Astrocyte (in vitro differentiated cells and primary cell): Measurements from ENCODE around the gene PLA2G4A. TPM values are rescaled to one million over a fixed set of nuclear protein-coding genes. Genes with fewer than 3 reads are reported as not detected.

Experiments
- DNase-seq: peaks from one replicate; pipeline ENCODE4 v3.0.0-alpha.2; 2010; ENCODE audit warnings: low read depth
- FAIRE-seq: peaks from 2 replicates; lab custom pipeline; 2011; peaks lifted over from hg19 to GRCh38; lab: Jason Lieb, UNC
- H2AFZ ChIP-seq: 2 replicates; pipeline ENCODE4 v1.6.0; 2012; ENCODE audit warnings: low read depth, low read length, inconsistent platforms
- H3K27ac ChIP-seq: 2 replicates; pipeline ENCODE4 v1.5.1; 2011; ENCODE audit warnings: low read depth, low read length, inconsistent platforms
- H3K27me3 ChIP-seq: 2 replicates; pipeline ENCODE4 v1.6.0; 2011; ENCODE audit warnings: low read length, inconsistent platforms; ENCODE audit not compliant: insufficient read depth
- H3K36me3 ChIP-seq: 2 replicates; pipeline ENCODE4 v1.5.1; 2011; ENCODE audit warnings: low read length, inconsistent platforms; ENCODE audit not compliant: insufficient read depth
- H3K4me1 ChIP-seq: 2 replicates; pipeline ENCODE4 v1.5.1; 2011; ENCODE audit warnings: low read length, inconsistent platforms; ENCODE audit not compliant: insufficient read depth
- H3K4me2 ChIP-seq: 2 replicates; pipeline ENCODE4 v1.6.0; 2012; ENCODE audit warnings: low read length, inconsistent platforms
- H3K4me3 ChIP-seq: 2 replicates; pipeline ENCODE4 v1.5.1; 2011; ENCODE audit warnings: low read depth, mild to moderate bottlenecking, low read length, inconsistent platforms; ENCODE audit not compliant: insufficient read depth
- H3K79me2 ChIP-seq: 2 replicates; pipeline ENCODE4 v1.6.0; 2012; ENCODE audit warnings: mild to moderate bottlenecking, low read length, inconsistent platforms; ENCODE audit not compliant: insufficient read depth
- H3K9ac ChIP-seq: 2 replicates; pipeline ENCODE4 v1.6.0; 2012; ENCODE audit warnings: mild to moderate bottlenecking, low read length, inconsistent platforms
- H3K9me3 ChIP-seq: 2 replicates; pipeline ENCODE4 v1.5.1; 2012; ENCODE audit warnings: low read depth, mild to moderate bottlenecking, low read length, inconsistent platforms; ENCODE audit not compliant: insufficient read depth
- H4K20me1 ChIP-seq: 2 replicates; pipeline ENCODE4 v1.6.0; 2012; ENCODE audit warnings: low read length, inconsistent platforms; ENCODE audit not compliant: insufficient read depth
- H3K27ac Mint-ChIP-seq: one replicate; pipeline ENCODE4 v1.8.0; 2021; ENCODE audit warnings: mild to moderate bottlenecking, mixed read lengths; ENCODE audit not compliant: unreplicated experiment
- H3K27me3 Mint-ChIP-seq: one replicate; pipeline ENCODE4 v1.8.0; 2021; ENCODE audit warnings: low read depth, mixed read lengths; ENCODE audit not compliant: unreplicated experiment
- H3K36me3 Mint-ChIP-seq: one replicate; pipeline ENCODE4 v1.8.0; 2021; ENCODE audit warnings: low read depth, mixed read lengths; ENCODE audit not compliant: unreplicated experiment
- H3K4me1 Mint-ChIP-seq: one replicate; pipeline ENCODE4 v1.8.0; 2021; ENCODE audit warnings: low read depth, mixed read lengths; ENCODE audit not compliant: unreplicated experiment
- H3K4me3 Mint-ChIP-seq: one replicate; pipeline ENCODE4 v1.8.0; 2021; ENCODE audit warnings: mild to moderate bottlenecking, moderate library complexity, mixed read lengths; ENCODE audit not compliant: unreplicated experiment
- H3K9me3 Mint-ChIP-seq: one replicate; pipeline ENCODE4 v1.8.0; 2021; ENCODE audit warnings: mild to moderate bottlenecking, mixed read lengths; ENCODE audit not compliant: unreplicated experiment
- EZH2 ChIP-seq: IDR thresholded peaks from 2 replicates; pipeline ENCODE4 v1.6.1; 2012; ENCODE audit warnings: mild to moderate bottlenecking, low read length, inconsistent platforms; ENCODE audit not compliant: insufficient read depth
- total RNA-seq: library from RNA; stranded (reverse); gene quantifications from 2 replicates; pipeline ENCODE4 v1.2.1, GENCODE V29; 2021
- TF ChIP-seq, protein P1 (sequence below): IDR thresholded peaks from 2 replicates; pipeline ENCODE4 v1.5.1; 2011; ENCODE audit warnings: low read depth, mild to moderate bottlenecking, inconsistent platforms, low read length, moderate library complexity; ENCODE audit not compliant: insufficient read depth

The PLA2G4A gene
- total RNA-seq, 1 donor from 2014 or later = 1.4 TPM

DNA sequence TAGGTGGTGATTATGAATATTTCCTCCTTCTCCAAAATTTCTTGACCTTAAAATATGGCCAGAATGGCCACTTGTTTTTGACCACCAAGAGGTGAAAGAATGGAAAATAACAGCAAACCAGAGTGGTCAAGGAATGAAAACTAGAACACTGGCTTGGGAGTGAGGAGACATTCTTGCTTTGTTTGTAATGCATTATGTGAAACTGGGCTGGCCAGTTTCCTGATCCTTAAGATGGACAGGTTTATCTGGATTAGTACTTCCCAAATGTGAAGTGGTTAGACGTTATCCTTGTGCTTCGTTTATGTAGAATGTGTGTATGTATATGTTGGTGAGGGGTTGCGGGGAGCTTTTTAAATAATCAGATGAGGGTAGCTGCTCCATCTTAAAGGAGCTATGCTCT, 12.8 kb downstream of the PLA2G4A start:
- Histone ChIP-seq H3K27me3 (no peaks in the 10 kb centered on the region), H3K4me1 (no peaks in the 10 kb centered on the region), H3K4me2 (no peak overlapping the region), H3K27ac (no peak overlapping the region), H3K4me3 (no peak overlapping the region), H3K9me3 (no peaks in the 10 kb centered on the region), H3K9ac (no peak overlapping the region), H2AFZ (no peak overlapping the region), H3K36me3 (no peaks in the 10 kb centered on the region), H3K79me2 (no peaks in the 10 kb centered on the region), H4K20me1 (no peaks in the 10 kb centered on the region)
- no peaks in the 10 kb centered on the region for H3K36me3 Mint-ChIP-seq
- H3K4me1 Mint-ChIP-seq = peaks cover 13% of the 10 kb centered on the region
- no peak overlapping the region for H3K4me3 Mint-ChIP-seq
- TF ChIP-seq EZH2 = no peak
- TF ChIP-seq, protein P1, sequence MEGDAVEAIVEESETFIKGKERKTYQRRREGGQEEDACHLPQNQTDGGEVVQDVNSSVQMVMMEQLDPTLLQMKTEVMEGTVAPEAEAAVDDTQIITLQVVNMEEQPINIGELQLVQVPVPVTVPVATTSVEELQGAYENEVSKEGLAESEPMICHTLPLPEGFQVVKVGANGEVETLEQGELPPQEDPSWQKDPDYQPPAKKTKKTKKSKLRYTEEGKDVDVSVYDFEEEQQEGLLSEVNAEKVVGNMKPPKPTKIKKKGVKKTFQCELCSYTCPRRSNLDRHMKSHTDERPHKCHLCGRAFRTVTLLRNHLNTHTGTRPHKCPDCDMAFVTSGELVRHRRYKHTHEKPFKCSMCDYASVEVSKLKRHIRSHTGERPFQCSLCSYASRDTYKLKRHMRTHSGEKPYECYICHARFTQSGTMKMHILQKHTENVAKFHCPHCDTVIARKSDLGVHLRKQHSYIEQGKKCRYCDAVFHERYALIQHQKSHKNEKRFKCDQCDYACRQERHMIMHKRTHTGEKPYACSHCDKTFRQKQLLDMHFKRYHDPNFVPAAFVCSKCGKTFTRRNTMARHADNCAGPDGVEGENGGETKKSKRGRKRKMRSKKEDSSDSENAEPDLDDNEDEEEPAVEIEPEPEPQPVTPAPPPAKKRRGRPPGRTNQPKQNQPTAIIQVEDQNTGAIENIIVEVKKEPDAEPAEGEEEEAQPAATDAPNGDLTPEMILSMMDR = no peak
- DNase-seq (peak; percentile 20), FAIRE-seq (no peak)
- H3K9me3 Mint-ChIP-seq = no peaks in the 10 kb centered on the region
- H3K27me3 Mint-ChIP-seq = no peaks in the 10 kb centered on the region
- H3K27ac Mint-ChIP-seq = no peak overlapping the region

DNA sequence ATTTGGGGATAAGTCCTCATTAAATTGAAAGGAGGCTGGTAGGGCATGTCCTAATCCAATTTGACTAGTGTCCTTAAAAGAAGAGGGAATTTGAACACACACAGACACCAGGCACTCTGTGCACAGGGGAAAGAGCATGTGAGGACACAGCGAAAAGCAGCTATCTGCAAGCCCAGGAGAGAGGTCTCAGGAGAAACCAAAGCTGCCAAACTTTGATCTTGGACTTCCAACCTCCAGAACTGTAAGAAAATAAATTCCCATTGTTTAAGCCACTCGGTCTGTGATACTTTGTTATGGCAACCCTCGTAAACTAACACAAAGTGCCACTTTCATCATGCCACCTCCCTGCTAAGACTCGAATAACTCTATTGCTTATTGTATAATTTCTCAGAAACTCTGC, 13.8 kb downstream of the PLA2G4A start:
- no peak for FAIRE-seq

GRCh38 chr1:186843226-186843625, 14.5 kb downstream of the PLA2G4A start:
- peaks cover 8% of the 10 kb centered on the region for H3K4me1 Mint-ChIP-seq
- no peak overlapping the region for H2AFZ ChIP-seq
- no peak for TF ChIP-seq EZH2
- TF ChIP-seq, protein P1 = no peak
- H3K4me1 ChIP-seq = no peaks in the 10 kb centered on the region
- H3K9me3 ChIP-seq = no peaks in the 10 kb centered on the region
- no peak for FAIRE-seq
- DNase-seq = no peak
- H3K4me3 ChIP-seq = no peak overlapping the region
- no peak overlapping the region for H3K4me3 Mint-ChIP-seq
- no peaks in the 10 kb centered on the region for H3K9me3 Mint-ChIP-seq
- no peaks in the 10 kb centered on the region for H3K27me3 Mint-ChIP-seq
- H3K27ac ChIP-seq = no peak overlapping the region
- H4K20me1 ChIP-seq = no peaks in the 10 kb centered on the region
- no peaks in the 10 kb centered on the region for H3K36me3 ChIP-seq
- H3K79me2 ChIP-seq = no peaks in the 10 kb centered on the region
- H3K27ac Mint-ChIP-seq = no peak overlapping the region
- H3K9ac ChIP-seq = no peak overlapping the region
- H3K4me2 ChIP-seq = no peak overlapping the region
- H3K27me3 ChIP-seq = no peaks in the 10 kb centered on the region
- no peaks in the 10 kb centered on the region for H3K36me3 Mint-ChIP-seq

More for the DNA sequence above, 13.8 kb downstream of the PLA2G4A start:
- Histone ChIP-seq H3K4me3 (no peak overlapping the region), H3K4me1 (no peaks in the 10 kb centered on the region), H4K20me1 (no peaks in the 10 kb centered on the region), H2AFZ (no peak overlapping the region), H3K27ac (no peak overlapping the region), H3K79me2 (no peaks in the 10 kb centered on the region), H3K9ac (no peak overlapping the region), H3K4me2 (no peak overlapping the region), H3K27me3 (no peaks in the 10 kb centered on the region), H3K36me3 (no peaks in the 10 kb centered on the region), H3K9me3 (no peaks in the 10 kb centered on the region)
- H3K4me3 Mint-ChIP-seq = no peak overlapping the region
- H3K4me1 Mint-ChIP-seq = peaks cover 13% of the 10 kb centered on the region
- no peak for DNase-seq
- no peaks in the 10 kb centered on the region for H3K27me3 Mint-ChIP-seq
- TF ChIP-seq, protein P1 = no peak
- no peak for TF ChIP-seq EZH2
- no peaks in the 10 kb centered on the region for H3K36me3 Mint-ChIP-seq
- no peak overlapping the region for H3K27ac Mint-ChIP-seq
- H3K9me3 Mint-ChIP-seq = no peaks in the 10 kb centered on the region
